HG03039 (cell line): ENCODE measurements around the gene HADHA.
"Not testable (repeated sequence)": the region's sequence is repeated elsewhere in the genome, so short reads cannot be mapped to it uniquely, and the experiment has no call there.

Experiments used
- ATAC-seq: cut with Tn5 transposase; IDR thresholded peaks from one replicate; pipeline ENCODE4 v1.9.1; 2021; ENCODE audit warnings: mild to moderate bottlenecking, moderate library complexity; ENCODE audit not compliant: unreplicated experiment

HADHA gene

GRCh38 chr2:26244309-26245230 lies at the start of gene HADHA, which contains the start of gene HADHB:
TSS of gene HADHA (minus strand) at chr2:26244632. CDS start at chr2:26244596, 36 bp downstream.
TSS of gene HADHB (plus strand) at chr2:26244939. CDS start at chr2:26254255, 9,316 bp downstream.
- peak; percentile 60 for ATAC-seq

GRCh38 chr2:26292646-26293045 lies 48.2 kb upstream of the HADHA start:
- ATAC-seq = no peak

GRCh38 chr2:26290001-26290400 lies 45.6 kb upstream of the HADHA start:
- ATAC-seq = no peak

GRCh38 chr2:26285931-26286330 lies 41.5 kb upstream of the HADHA start:
- no peak for ATAC-seq

GRCh38 chr2:26284132-26284531 lies 39.7 kb upstream of the HADHA start:
- ATAC-seq = no peak

- no peak for ATAC-seq
These were observed 39.2 kb upstream of the HADHA start for GRCh38 chr2:26283606-26284005.

GRCh38 chr2:26281226-26281625 lies 36.8 kb upstream of the HADHA start:
- no peak for ATAC-seq

- no peak for ATAC-seq
These were observed 35.5 kb upstream of the HADHA start for GRCh38 chr2:26279886-26280285.

GRCh38 chr2:26276484-26277227 lies 32.2 kb upstream of the HADHA start:
- no peak for ATAC-seq

- ATAC-seq = no peak
These were observed 29.7 kb upstream of the HADHA start for GRCh38 chr2:26274058-26274613.

GRCh38 chr2:26273501-26273900 lies 29.1 kb upstream of the HADHA start:
- ATAC-seq = no peak

GRCh38 chr2:26270373-26270772 lies 25.9 kb upstream of the HADHA start:
- ATAC-seq = no peak

GRCh38 chr2:26269571-26270158 lies 25.2 kb upstream of the HADHA start:
- ATAC-seq = no peak

GRCh38 chr2:26268670-26269385 lies 24.4 kb upstream of the HADHA start:
- ATAC-seq = not testable (repeated sequence)

GRCh38 chr2:26268213-26268612 lies 23.8 kb upstream of the HADHA start:
- ATAC-seq = no peak

- not testable (repeated sequence) for ATAC-seq
These were observed 14.4 kb upstream of the HADHA start for GRCh38 chr2:26258836-26259235.

- no peak for ATAC-seq
These were observed 11.4 kb upstream of the HADHA start for GRCh38 chr2:26255759-26256384.

GRCh38 chr2:26251893-26252292 lies 7.5 kb upstream of the HADHA start:
- ATAC-seq = no peak

GRCh38 chr2:26249625-26250024 lies 5.2 kb upstream of the HADHA start:
- no peak for ATAC-seq

- ATAC-seq = no peak
These were observed 2.4 kb upstream of the HADHA start for GRCh38 chr2:26246818-26247217.
